Tibial artery (tissue), 4 donors: ENCODE results near the gene KSR1.
"Not testable (repeated sequence)": the region's sequence is repeated elsewhere in the genome, so short reads cannot be mapped to it uniquely, and the experiment has no call there.

Experiments used
- DNase-seq, 2 donors: peaks; one replicate each; pipeline ENCODE4 v3.0.0-alpha.2; 2019
- H3K27ac ChIP-seq, 2 donors: fragments of 200-600 bp; sonication (generic) in 1 of 2; 1 replicate in 1 of 2; 2 replicates in 1 of 2; pipeline ENCODE4 v1.5.1; 2018 to 2019; ENCODE audit warnings: mild to moderate bottlenecking in 1 of 2
- H3K27me3 ChIP-seq, 2 donors: fragments of 200-600 bp; sonication (generic) in 1 of 2; one replicate each; pipeline versions ENCODE4 v1.5.1 to v1.6.0; 2016 to 2019
- H3K36me3 ChIP-seq, 3 donors: fragments of 200-600 bp; sonication (generic) in 2 of 3; one replicate each; pipeline ENCODE4 v1.5.1; 2016 to 2019; ENCODE audit warnings: mild to moderate bottlenecking in 2 of 3
- H3K4me1 ChIP-seq, 4 donors: fragments of 200-600 bp; sonication (generic) in 2 of 4; 1 replicate in 3 of 4; 2 replicates in 1 of 4; pipeline ENCODE4 v1.5.1; 2016 to 2019
- H3K4me3 ChIP-seq, 2 donors: fragments of 200-600 bp; sonication (generic) in 1 of 2; 1 replicate in 1 of 2; 2 replicates in 1 of 2; pipeline ENCODE4 v1.5.1; 2018 to 2019; ENCODE audit warnings: mild to moderate bottlenecking in 2 of 2
- H3K9me3 ChIP-seq, 3 donors: fragments of 200-600 bp; sonication (generic) in 1 of 3; one replicate each; pipeline ENCODE4 v1.5.1; 2016 to 2019
- intact Hi-C: fragments of 100-400 bp; cut with DNase I; formaldehyde crosslinking; loops from one replicate; pipeline ENCODE4 v1.15.0; 2023; ENCODE audit warnings: low total_unique reads
- TF ChIP-seq, protein P1 (sequence below), 2 experiments: fragments of 200-600 bp in 1 of 2; fragments of 450-650 bp in 1 of 2; IDR thresholded peaks; one replicate each; pipeline ENCODE4 v1.5.1; 2017 to 2019; ENCODE audit warnings: antibody characterized with exemption in 2 of 2, mild to moderate bottlenecking in 1 of 2, moderate library complexity in 1 of 2

Gene KSR1

GRCh38 chr17:27455914-27456680 lies at the start of gene KSR1:
Gene KSR1 (plus strand): TSS chr17:27456448. CDS start chr17:27456644, 196 bp downstream.
- H3K4me1 ChIP-seq, result peaks cover 0 to 25% (median 18%) of the 10 kb centered on the region in 4 donors
- DNase-seq, result peak; percentile 79 to 88
- intact Hi-C loops, result loop anchor here (5.0 to 10.0 kb wide), 3 partner anchors 36 to 139 kb away; no protein-coding TSS in a partner anchor

DNA sequence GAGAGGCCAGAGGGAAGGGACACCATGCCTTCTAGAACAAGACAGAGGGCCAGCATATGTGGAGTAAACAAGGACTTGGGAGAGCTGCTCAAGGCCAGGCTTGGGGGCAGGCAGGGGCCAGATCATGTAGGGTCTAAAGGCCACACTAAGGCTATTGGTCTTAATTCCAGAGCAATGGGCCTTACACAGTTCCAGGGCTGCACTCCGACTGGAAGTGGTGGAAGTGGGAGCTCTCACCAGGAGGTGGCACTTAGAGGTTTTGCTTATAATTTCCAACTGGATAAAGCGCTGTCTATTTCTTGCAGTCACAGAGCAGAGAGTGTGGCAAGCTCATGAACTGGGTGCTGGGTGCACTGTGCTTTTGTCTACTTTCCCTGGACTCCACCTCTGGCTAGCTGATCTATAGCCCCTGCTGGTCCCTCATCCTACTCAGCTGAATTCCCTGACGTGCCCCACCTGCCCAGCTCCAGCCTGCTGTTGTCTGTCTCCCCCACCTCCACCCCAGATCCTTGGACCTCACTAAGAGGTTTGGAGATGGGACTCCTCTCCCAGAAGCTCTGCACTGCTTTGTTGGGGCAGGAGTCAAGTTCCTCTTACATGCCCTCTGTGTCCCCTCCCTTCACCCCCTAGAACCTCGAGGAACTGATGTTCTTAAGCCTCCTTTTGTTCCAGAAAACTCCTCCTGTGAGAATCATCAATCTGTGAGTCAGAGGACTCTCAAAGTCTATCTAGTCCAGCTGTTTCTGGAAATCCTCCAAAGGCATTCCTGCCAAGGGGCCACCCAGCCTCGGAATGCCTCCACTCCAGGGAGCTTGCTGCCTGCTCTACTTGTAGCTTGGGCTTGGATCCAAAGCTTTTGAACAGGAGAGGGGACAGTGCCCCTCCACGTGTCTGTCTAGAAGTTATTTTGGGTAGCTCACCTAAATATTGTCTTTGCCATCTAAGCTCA lies 48.1 kb upstream of the KSR1 start:
- intact Hi-C loops, result loop anchor here (10.0 kb wide), 1 partner anchor 77 kb away; no protein-coding TSS in a partner anchor
- peaks cover 0 to 8% (median 6%) of the 10 kb centered on the region in 4 donors for H3K4me1 ChIP-seq
- DNase-seq, result no peak
- no peaks in the 10 kb centered on the region for H3K9me3 ChIP-seq
- H3K27ac ChIP-seq, result no peak overlapping the region
- TF ChIP-seq, protein P1, sequence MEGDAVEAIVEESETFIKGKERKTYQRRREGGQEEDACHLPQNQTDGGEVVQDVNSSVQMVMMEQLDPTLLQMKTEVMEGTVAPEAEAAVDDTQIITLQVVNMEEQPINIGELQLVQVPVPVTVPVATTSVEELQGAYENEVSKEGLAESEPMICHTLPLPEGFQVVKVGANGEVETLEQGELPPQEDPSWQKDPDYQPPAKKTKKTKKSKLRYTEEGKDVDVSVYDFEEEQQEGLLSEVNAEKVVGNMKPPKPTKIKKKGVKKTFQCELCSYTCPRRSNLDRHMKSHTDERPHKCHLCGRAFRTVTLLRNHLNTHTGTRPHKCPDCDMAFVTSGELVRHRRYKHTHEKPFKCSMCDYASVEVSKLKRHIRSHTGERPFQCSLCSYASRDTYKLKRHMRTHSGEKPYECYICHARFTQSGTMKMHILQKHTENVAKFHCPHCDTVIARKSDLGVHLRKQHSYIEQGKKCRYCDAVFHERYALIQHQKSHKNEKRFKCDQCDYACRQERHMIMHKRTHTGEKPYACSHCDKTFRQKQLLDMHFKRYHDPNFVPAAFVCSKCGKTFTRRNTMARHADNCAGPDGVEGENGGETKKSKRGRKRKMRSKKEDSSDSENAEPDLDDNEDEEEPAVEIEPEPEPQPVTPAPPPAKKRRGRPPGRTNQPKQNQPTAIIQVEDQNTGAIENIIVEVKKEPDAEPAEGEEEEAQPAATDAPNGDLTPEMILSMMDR (IDR thresholded peaks at IDR 0.05), result no peak
- H3K36me3 ChIP-seq, result no peaks in the 10 kb centered on the region
- no peaks in the 10 kb centered on the region for H3K27me3 ChIP-seq
- H3K4me3 ChIP-seq, result no peak overlapping the region

More at GRCh38 chr17:27455914-27456680, at the start of gene KSR1:
- Histone ChIP-seq H3K4me3 (peak within 1 kb of the TSS; percentile 83 to 95), H3K9me3 (no peaks in the 10 kb centered on the region), H3K27me3 (no peaks in the 10 kb centered on the region), H3K36me3 (no peaks in the 10 kb centered on the region), H3K27ac (peak within 1 kb of the TSS; percentile 87 to 95)
- TF ChIP-seq, protein P1 (IDR thresholded peaks at IDR 0.05), result peak; percentile 5 to 8

DNA sequence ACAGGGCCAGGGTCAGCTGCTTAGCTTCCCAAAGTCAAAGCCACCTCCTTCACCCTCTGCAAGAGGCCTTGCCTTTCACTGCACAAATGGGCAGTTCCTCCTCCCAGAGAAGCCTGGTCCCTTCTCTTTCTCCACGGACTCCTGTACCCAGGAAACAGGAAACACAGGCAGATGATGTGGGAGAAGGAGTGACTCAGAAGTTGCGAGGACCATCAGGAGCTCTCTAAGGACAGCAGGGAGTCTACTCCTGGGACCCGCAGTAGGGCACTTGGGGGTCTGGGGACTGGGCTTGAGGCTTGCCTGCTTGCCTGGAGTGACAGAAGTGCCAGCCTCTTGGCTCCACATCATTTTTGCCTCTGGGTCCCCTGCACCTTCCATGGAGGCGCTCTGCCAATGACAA lies 47.4 kb upstream of the KSR1 start:
- H3K27me3 ChIP-seq, result no peaks in the 10 kb centered on the region
- intact Hi-C loops, result loop anchor here (10.0 kb wide), 1 partner anchor 76 kb away; no protein-coding TSS in a partner anchor
- TF ChIP-seq, protein P1 (IDR thresholded peaks at IDR 0.05), result no peak

GRCh38 chr17:27412158-27412557 lies 44.1 kb upstream of the KSR1 start:
- H3K27ac ChIP-seq, H3K9me3 ChIP-seq, H3K4me1 ChIP-seq, H3K4me3 ChIP-seq, DNase-seq, H3K36me3 ChIP-seq, intact Hi-C loops, H3K27me3 ChIP-seq: not testable (repeated sequence)

More for the DNA sequence above, 47.4 kb upstream of the KSR1 start:
- H3K36me3 ChIP-seq, result no peaks in the 10 kb centered on the region
- no peak overlapping the region for H3K27ac ChIP-seq
- peaks cover 0 to 8% (median 6%) of the 10 kb centered on the region in 4 donors for H3K4me1 ChIP-seq
- H3K4me3 ChIP-seq, result no peak overlapping the region
- no peak for DNase-seq
- no peaks in the 10 kb centered on the region for H3K9me3 ChIP-seq

- no peak for DNase-seq
- peaks cover 0 to 7% (median 6%) of the 10 kb centered on the region in 4 donors for H3K4me1 ChIP-seq
- intact Hi-C loops, result no loop called here
- H3K27me3 ChIP-seq, result no peaks in the 10 kb centered on the region
- H3K27ac ChIP-seq, result no peak overlapping the region
- H3K4me3 ChIP-seq, result no peak overlapping the region
- no peaks in the 10 kb centered on the region for H3K36me3 ChIP-seq
- H3K9me3 ChIP-seq, result no peaks in the 10 kb centered on the region
- TF ChIP-seq, protein P1 (IDR thresholded peaks at IDR 0.05), result no peak
Measured at GRCh38 chr17:27413315-27413714, 42.9 kb upstream of the KSR1 start.
